NCI-H524 treated with DMSO at 0.1 percent for 48 hours (cell line): Measurements from ENCODE around the gene PPP6C.
"Not testable (repeated sequence)": the region's sequence is repeated elsewhere in the genome, so short reads cannot be mapped to it uniquely, and the experiment has no call there.

Experiments used
- DNase-seq: peaks from one replicate; lab custom pipeline; 2025; lab: John Stamatoyannopoulos, UW

Gene PPP6C

GRCh38 chr9:125141751-125142150, 47.9 kb downstream of the PPP6C start:
- no peak for DNase-seq

- no peak for DNase-seq
These were observed 48.4 kb downstream of the PPP6C start for GRCh38 chr9:125141251-125141650.

- DNase-seq = no peak
These were observed 49.0 kb downstream of the PPP6C start for GRCh38 chr9:125140576-125140975.

GRCh38 chr9:125137200-125137599, 52.4 kb downstream of the PPP6C start:
- DNase-seq = no peak

- DNase-seq = no peak
These were observed 54.6 kb downstream of the PPP6C start for GRCh38 chr9:125134976-125135375.

GRCh38 chr9:125133403-125134329, 55.9 kb downstream of the PPP6C start:
- DNase-seq = no peak

- DNase-seq = no peak
These were observed 57.8 kb downstream of the PPP6C start for GRCh38 chr9:125131778-125132177.

GRCh38 chr9:125126019-125126746, 63.4 kb downstream of the PPP6C start:
- DNase-seq = no peak

GRCh38 chr9:125125523-125125922, 64.1 kb downstream of the PPP6C start:
- no peak for DNase-seq

- no peak for DNase-seq
These were observed 68.5 kb downstream of the PPP6C start for GRCh38 chr9:125121146-125121545.

GRCh38 chr9:125119643-125120286, 69.8 kb downstream of the PPP6C start:
- peak; percentile 13 for DNase-seq

- DNase-seq = not testable (repeated sequence)
These were observed 70.9 kb downstream of the PPP6C start for GRCh38 chr9:125118696-125119095.

GRCh38 chr9:125114503-125114902, 75.1 kb downstream of the PPP6C start:
- DNase-seq = not testable (repeated sequence)

GRCh38 chr9:125110464-125110863, 79.1 kb downstream of the PPP6C start:
- no peak for DNase-seq

- DNase-seq = not testable (repeated sequence)
These were observed 81.1 kb downstream of the PPP6C start for GRCh38 chr9:125108541-125108940.

- DNase-seq = no peak
These were observed 83.2 kb downstream of the PPP6C start for GRCh38 chr9:125106285-125106893.

GRCh38 chr9:125103770-125104460, 85.7 kb downstream of the PPP6C start:
- DNase-seq = no peak

GRCh38 chr9:125103021-125103420, 86.6 kb downstream of the PPP6C start:
- no peak for DNase-seq

- DNase-seq = no peak
These were observed 88.8 kb downstream of the PPP6C start for GRCh38 chr9:125100822-125101221.

GRCh38 chr9:125099816-125100215, 89.8 kb downstream of the PPP6C start:
- DNase-seq = no peak
